Astrocyte (in vitro differentiated cells and primary cell): ENCODE results near the gene MAN1B1.

ENCODE experiments used
- EZH2 ChIP-seq: IDR thresholded peaks from 2 replicates; pipeline ENCODE4 v1.6.1; 2012; ENCODE audit warnings: mild to moderate bottlenecking, low read length, inconsistent platforms; ENCODE audit not compliant: insufficient read depth
- TF ChIP-seq, protein P1 (sequence below): IDR thresholded peaks from 2 replicates; pipeline ENCODE4 v1.5.1; 2011; ENCODE audit warnings: low read depth, mild to moderate bottlenecking, inconsistent platforms, low read length, moderate library complexity; ENCODE audit not compliant: insufficient read depth

DNA sequence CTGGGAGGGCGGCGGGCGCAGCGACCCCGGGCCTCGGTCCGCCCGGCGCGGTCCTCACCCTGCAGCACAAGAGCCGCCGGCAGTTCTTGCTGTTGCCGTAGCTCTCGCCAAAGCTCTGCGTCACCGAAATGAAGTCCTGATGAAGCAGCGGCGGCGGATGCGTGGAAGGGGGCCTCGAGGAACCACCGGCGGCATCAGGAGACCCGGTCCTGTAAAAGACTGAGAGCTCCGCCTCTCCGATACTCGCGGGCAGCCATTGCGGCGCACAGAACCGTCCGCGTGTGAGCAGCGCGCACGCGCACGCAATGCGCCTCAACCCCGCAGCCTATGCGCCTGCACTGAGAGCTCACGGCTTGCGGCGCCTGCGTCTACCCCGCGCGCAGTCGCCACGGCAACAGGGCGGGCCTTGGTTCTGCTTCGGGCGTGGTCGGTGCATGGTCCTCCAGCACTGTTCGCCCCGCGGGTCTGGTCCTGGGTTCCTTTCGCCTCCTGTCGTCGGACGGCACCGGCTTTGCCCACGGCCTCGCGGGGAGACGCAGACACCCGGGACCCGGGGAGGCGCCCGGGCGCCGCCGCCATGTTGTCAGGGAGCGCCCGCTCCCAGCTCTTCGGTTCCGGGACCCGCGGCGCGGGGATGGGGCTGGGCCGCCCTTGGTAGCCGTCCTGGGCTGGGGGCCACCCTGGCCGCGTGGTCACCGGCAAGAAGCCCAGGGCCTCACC lies 42.8 kb downstream of the MAN1B1 start:
- TF ChIP-seq, protein P1, sequence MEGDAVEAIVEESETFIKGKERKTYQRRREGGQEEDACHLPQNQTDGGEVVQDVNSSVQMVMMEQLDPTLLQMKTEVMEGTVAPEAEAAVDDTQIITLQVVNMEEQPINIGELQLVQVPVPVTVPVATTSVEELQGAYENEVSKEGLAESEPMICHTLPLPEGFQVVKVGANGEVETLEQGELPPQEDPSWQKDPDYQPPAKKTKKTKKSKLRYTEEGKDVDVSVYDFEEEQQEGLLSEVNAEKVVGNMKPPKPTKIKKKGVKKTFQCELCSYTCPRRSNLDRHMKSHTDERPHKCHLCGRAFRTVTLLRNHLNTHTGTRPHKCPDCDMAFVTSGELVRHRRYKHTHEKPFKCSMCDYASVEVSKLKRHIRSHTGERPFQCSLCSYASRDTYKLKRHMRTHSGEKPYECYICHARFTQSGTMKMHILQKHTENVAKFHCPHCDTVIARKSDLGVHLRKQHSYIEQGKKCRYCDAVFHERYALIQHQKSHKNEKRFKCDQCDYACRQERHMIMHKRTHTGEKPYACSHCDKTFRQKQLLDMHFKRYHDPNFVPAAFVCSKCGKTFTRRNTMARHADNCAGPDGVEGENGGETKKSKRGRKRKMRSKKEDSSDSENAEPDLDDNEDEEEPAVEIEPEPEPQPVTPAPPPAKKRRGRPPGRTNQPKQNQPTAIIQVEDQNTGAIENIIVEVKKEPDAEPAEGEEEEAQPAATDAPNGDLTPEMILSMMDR: no peak
- no peak for TF ChIP-seq EZH2
